DMS 273 (cell line): ENCODE data around the gene KCNAB3.
"Not testable (repeated sequence)": the region's sequence is repeated elsewhere in the genome, so short reads cannot be mapped to it uniquely, and the experiment has no call there.

Source experiments
- DNase-seq: peaks from one replicate; lab custom pipeline; 2025; ENCODE audit not compliant: unreplicated experiment; lab: John Stamatoyannopoulos, UW

The KCNAB3 gene

GRCh38 chr17:7929158-7930023, at the start of gene KCNAB3:
KCNAB3 (minus strand) TSS chr17:7929856; CDS start chr17:7929435, 421 bp downstream.
- DNase-seq, result no peak

- no peak for DNase-seq
Observed at GRCh38 chr17:7977805-7978204, 48.1 kb upstream of the KCNAB3 start.

- DNase-seq, result no peak
Observed at GRCh38 chr17:7977039-7977438, 47.4 kb upstream of the KCNAB3 start.

GRCh38 chr17:7974638-7975131, 45.0 kb upstream of the KCNAB3 start:
- no peak for DNase-seq

- no peak for DNase-seq
Observed at GRCh38 chr17:7972131-7972785, 42.6 kb upstream of the KCNAB3 start.

GRCh38 chr17:7971651-7972050, 42.0 kb upstream of the KCNAB3 start:
- no peak for DNase-seq

GRCh38 chr17:7969433-7969832, 39.8 kb upstream of the KCNAB3 start:
- DNase-seq, result no peak

- DNase-seq, result no peak
Observed at GRCh38 chr17:7967751-7968150, 38.1 kb upstream of the KCNAB3 start.

- no peak for DNase-seq
Observed at GRCh38 chr17:7961421-7961820, 31.8 kb upstream of the KCNAB3 start.

- DNase-seq, result no peak
Observed at GRCh38 chr17:7959503-7960253, 30.0 kb upstream of the KCNAB3 start.

GRCh38 chr17:7956228-7956965, 26.7 kb upstream of the KCNAB3 start:
- no peak for DNase-seq

GRCh38 chr17:7955414-7956227, 26.0 kb upstream of the KCNAB3 start:
- no peak for DNase-seq

- DNase-seq, result not testable (repeated sequence)
Observed at GRCh38 chr17:7953266-7953665, 23.6 kb upstream of the KCNAB3 start.

- no peak for DNase-seq
Observed at GRCh38 chr17:7951143-7951792, 21.6 kb upstream of the KCNAB3 start.

- DNase-seq, result no peak
Observed at GRCh38 chr17:7950578-7950977, 20.9 kb upstream of the KCNAB3 start.

GRCh38 chr17:7947651-7948050, 18.0 kb upstream of the KCNAB3 start:
- DNase-seq, result no peak

GRCh38 chr17:7946441-7946840, 16.8 kb upstream of the KCNAB3 start:
- no peak for DNase-seq

- DNase-seq, result no peak
Observed at GRCh38 chr17:7945651-7946050, 16.0 kb upstream of the KCNAB3 start.

- no peak for DNase-seq
Observed at GRCh38 chr17:7944326-7944725, 14.7 kb upstream of the KCNAB3 start.
